ENCODE results near the gene C1QTNF3.
"Not testable (repeated sequence)": the region's sequence is repeated elsewhere in the genome, so short reads cannot be mapped to it uniquely, and the experiment has no call there.

C1QTNF3 gene

DNA sequence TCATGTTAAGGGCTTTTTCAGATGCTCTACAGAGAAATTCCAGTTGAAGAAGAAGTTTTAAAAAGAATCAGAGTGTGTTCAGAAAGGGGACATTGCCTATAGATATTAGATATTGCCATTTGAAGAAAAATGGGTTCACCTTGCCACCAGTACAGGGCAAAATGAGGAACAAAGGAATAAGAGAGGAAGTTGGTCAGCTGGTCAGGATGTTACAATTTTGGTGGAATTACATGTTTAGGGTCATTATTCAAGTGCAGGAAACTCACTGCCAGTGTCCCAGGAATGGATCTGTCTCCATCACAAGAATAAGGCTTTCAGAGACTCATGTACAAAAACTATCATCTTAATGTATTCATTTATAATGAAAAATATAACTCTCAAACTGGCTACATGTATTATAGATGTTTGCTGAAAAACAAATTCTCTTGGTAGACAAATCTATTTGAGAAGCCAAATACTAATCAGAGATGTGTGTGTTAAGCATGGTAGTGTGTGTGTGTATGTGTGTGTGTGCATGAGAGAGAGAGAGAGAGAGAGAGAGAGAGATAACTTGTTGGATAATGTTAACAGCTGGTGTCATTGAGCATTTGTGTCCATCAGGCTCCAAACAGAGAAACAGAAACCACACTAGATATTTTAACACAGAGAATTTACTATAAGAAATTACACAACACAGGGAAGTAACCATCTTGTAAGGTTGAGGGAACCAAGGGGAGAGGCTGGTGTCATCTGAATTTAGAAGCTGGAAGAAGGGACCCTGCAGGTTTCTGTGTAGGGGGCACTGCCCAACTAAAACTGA is 5.0 kb upstream of the C1QTNF3 start:
- DNase-seq: no peak

DNA sequence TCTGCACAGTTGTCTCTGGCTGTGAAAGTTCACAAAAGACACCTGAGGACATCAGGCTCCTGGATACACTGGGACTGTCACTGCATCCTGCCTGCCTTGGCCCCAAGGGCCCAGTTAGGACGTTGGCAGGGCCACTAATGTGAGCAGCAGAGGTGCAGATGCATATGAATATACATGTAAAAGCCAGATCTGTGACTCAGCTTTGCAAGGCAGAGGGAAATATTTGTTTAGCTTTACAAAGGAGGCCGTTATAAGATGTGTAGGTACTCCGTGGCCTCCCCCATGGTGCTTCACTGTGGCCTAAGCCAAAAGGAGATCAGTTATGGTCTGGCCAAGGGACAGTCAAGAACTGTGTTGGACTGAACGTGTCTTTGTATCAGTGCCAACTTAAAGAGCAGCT is 4.1 kb upstream of the C1QTNF3 start:
- no peak for DNase-seq

DNA sequence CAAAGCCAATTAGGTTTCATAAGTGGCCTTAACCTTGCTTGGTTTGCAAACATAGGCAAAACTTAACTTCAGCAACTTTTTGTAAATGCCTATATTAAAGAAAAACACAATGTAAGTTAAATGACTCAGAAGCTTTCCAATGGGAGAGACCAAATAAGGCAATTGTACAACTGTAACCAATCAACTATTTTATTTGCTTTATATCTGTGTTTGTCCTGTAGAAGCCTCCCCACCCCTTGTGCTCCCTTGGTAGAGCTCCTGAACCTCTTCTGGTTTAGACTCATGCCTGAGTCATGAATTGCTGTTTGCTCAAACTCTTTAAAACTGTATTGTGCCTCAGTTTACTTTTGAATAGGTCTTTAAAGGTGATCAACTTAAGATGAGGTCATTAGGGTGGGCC is 3.0 kb upstream of the C1QTNF3 start:
- DNase-seq: no peak

DNA sequence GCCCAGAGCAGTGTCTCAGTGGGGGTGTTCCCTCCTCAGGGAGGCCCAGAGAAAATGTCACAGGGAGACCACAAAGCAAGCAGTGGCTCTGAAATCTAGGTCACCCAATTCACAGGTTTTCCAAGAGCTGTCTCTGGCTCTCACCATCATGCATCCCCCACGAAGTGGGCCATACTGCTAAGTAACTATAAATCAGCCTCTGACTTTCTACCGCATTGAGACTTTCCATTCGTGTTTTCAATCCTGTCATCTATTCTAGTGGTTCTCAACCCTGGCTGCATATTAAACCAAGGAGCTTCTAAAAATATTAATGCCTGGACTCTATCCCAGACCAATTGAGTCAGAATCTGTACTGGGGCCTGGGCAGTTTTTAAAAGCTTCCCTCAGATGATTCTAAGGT is 2.0 kb upstream of the C1QTNF3 start:
- no peak for DNase-seq

DNA sequence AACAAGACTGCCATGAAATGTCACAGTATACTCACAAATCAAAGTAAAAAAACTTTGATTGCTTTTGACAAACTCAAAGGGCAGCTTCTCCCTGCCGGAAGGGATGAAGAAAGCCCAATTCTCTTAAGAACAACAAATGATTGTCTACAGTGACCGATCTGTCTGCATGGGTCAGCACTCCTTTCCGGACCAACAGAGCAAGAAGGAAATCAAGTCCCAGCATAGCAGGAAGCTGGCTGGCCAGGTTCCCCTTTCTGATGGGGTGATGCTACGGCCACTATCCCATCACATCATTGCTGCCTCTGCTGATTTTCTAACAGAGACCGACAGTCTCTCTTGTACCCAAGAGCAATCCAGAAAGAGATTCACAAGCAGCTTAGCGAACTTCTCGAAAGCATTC is 692 bp downstream of the C1QTNF3 start:
- no peak for DNase-seq

DNA sequence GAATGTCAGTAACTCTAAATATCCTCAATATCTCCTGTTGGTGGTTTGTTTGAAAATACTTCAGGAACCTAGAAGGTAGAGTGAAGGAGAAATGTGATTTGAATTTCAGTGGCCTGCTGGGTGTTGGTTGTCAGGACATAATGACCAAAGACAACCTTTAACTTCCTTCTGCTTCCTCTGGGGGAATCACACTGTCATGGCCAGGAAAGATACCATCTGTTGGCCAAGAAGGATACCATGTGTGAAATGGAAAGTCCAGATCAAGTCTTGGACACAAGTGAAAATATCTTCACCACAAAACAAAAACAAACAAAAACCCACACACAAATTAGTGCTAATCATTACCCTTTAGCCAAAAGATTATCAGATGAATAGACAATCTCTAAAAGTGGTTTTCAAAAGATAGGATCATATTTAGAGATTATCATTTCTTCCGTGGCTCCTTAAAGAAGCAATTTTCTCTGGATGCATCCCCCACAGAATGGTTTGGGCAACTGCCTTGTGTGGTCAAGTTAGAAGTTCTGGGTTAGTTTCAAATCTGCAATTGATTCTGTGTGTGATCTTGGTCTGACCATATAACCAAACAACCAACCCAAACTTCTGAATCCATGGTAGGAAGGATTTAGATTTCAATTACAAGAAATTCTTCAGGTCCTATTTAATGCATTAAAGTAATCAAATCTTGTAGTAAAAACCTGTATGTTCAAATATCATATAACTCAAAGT is 1.6 kb downstream of the C1QTNF3 start:
- no peak for DNase-seq

DNA sequence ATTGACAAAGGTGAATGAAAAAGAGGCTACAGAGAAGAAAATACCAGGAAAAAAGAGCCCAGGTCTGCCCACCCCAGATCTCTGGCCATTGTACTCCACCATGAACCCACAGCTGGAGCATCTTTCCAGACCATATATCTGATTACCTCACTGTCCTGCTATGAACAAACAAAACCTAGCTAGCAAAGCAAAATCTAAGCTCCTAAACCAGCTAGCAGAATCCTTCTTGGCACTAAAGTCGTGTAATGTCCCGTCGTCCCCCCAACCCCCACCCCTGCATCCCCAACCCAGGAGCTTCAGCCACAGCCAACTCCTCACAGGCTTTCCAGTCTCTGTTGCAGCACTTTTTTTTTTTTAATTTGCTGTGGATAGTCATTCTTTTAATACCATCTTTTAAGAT is 2.5 kb downstream of the C1QTNF3 start:
- DNase-seq: no peak

DNA sequence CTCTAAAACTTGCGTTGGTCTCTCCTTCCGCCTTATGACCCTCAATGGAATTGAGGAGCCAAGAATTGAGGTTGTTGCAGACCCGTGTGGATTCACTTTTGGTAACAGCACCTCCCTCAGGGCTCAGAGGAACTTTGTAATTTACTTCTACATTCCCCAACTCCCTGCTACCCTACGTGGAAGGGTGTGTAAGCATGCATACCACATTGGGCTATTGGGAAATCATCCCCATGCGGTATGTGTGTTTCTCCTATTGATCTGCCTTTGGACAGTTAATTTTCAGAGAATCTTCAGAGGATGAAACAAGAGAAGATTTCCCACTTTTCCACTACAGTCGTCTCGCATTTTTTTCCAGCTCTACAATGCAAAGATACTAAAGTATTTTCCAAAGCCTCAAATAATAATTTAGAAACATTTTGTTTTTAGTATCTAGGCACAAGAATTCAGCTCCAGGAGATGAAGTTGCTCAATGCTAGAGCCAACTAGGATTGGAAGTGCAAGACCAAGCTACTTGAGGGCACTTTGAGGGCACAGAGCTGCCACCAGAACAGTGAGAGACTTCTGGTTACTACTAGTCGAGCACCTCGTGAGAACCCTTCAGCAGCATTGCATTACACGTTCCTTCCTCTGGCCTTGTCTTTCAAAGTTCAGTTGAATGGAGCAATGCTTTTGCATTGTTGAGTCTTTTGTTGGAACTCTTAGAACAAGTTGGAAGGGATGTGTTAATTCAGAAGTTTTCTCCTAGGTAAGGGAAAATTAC is 3.4 kb downstream of the C1QTNF3 start:
- DNase-seq: no peak

DNA sequence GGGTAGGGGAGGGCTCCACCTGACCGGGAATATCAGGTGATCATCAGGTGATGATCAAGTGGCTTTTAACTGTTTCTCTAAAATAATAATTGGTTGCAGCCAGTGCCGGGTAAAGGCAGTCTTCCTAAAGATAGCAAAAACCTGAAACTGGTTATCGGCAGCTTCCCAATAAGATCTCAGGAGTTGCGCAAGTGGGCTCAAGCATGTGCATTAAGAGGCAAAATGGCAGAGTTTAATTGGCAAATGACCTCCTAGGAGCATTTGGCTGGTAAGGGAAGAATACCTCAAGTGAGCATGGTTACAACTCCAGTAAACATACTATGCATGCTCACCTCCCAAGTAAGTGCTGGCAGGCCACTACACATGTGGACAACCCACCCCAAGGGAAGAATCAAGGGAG is 4.2 kb downstream of the C1QTNF3 start:
- no peak for DNase-seq

DNA sequence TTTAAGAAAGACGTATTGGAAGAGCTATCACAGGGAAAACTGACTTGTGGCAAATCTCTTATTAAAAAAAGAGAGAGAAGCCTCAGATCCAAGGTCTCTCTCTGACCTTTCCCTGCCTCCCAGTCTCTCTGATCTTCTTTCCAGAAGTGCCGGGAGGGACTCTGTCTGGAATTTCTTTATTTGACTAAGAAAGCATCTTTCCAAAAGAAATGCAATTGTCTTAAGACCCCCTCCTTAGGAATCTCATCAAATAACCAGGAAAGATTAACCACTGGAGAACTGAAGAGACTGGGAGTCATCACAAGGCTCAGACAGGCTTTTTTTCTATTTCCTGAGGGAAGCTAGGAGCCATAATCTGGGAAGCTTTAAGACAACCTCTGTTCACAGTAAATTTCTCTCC is 4.6 kb downstream of the C1QTNF3 start:
- no peak for DNase-seq

DNA sequence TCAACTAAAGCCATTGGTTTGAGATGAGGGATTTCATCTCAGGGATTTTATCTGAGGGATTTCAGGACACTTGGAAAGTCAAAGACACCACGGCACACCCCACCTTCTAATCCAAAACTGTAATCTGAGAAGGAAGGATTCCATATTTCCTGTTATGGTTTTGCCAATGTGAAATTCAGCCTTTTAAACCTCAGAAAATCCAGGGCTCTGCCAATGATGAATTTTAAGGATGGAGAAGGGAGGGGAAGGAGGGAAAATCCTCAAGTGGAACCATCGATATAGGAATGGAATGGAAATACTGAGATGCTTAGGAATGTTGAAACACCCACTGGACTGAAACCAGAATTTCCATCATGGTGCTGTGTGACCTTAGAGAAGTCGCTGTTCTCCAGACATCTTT is 5.3 kb downstream of the C1QTNF3 start:
- DNase-seq: no peak

DNA sequence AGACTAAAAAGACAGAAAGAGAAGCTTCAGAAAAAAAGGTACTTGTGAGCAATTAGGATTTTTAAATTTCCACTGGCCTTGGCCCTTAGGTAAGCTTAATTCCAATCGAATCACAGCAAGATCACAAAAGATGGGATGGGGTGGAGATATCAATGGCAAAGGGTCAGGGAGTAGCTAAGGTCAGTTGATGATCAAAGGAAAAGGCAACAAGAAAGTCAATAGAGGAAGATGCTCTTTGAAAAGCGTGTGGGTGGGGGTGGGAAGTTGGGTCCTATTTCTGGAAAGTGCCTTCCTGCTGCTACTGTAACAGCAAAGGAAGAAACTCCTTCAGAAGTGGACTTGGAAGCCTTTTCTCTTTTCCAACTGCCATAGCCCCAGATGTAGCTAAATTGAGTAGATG is 7.3 kb downstream of the C1QTNF3 start:
- no peak for DNase-seq

DNA sequence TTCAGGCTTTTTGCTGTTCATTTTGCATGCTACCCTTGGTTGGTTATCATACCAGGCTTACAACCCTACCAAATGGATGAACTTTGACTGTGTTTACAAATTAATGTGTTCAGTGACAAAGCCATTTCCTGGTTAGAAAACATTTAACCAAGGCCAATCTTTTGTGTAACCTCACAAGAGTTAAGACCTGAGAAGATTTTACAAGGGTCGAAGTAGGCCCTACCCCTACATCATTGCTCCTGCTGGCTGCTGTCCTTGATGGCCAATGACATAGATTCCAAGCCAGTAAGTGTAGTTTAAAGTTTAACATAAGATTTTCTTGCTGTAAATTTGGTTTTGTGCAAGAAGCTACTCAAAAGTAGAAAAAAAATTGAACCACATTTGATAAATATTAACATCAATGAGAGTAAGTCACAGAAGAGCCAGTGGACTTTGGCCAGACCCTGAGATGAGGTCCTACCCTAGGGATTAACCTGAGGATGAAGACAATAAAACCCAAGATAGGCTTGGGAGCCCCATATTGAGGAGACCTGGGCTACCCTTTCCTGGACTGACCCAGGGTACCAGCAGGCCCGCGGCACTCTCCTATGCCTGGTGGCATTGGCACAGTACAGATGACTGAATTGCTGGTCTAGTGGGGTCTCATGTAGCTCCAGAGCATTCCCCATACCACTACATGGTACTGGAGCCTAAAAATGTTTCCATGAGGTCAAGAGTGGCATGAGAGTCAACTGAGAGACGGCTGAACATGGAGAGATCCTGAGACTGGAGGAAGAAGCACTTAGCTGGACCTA is 8.3 kb downstream of the C1QTNF3 start:
- no peak for DNase-seq

DNA sequence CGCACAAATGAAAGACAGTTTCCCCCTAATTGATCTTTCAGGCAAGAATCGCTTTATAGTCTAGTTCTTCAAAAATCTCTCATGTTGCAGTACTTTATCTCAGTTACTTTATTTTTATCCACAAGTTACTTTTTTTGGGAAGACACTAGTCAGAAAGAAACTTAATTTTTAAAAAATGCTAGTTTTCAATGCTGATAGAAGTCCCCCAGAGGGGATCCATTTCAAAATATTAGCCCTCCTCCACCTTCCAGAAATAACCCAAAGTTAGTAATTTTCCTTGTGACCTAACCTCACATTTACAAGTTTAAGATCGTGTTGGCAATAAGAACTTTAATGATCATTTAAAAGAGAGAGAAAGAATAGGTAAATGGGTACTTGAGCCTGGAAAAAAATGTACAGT is 11.0 kb downstream of the C1QTNF3 start:
- no peak for DNase-seq

DNA sequence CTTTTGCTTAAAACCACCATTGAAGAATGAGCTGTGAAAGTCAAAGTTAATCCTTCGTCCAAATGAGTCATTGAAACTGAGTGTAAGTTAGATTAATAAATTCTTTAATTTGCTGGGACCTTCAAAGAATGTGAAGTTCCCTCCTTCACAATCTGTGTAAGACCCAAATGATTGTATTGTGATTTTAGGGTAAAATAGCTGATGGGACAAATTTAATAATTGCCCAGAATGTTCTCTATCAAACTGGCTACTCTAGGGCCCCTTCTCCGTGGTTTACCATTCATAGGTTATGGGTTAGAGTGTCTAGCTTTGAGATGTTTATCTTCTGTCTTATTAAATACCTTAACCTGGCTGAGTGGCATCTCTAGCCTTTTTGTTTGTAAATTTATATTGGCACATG is 11.9 kb downstream of the C1QTNF3 start:
- DNase-seq: no peak

DNA sequence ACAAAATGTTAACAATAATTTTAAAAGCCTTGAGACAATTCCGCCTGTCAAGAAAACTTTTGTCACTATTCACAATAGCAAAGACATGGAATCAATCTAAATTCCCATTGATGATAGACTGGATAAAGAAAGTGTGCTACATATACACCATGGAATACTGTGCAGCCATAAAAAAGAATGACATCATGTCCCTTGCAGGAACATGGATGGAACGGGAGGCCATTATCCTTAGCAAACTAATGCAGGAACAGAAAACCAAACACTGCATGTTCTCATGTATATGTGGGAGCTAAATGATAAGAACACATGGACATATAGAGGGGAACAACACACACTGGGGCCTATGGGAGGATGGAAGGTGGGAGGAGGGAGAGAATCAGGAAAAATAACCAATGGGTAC is 12.4 kb downstream of the C1QTNF3 start:
- DNase-seq: not testable (repeated sequence)

DNA sequence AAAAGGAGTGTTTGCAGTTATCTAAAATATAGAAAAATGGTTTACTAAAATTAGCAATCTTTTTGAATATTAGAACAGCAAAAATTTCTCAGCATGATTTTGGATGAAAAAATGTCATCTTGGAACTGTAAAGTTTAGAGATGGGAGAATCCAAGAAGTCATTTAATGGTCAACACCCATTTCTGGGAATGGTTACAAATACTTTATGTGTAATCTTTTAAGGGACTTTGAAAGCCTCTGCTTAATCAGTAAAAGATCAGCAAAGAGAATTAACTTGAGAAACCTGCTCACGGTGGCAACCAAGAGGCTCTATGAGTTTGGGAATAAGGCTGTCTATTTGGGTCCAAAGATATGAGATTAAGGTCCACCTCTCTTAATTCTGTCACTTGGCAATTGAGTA is 13.0 kb downstream of the C1QTNF3 start:
- no peak for DNase-seq

DNA sequence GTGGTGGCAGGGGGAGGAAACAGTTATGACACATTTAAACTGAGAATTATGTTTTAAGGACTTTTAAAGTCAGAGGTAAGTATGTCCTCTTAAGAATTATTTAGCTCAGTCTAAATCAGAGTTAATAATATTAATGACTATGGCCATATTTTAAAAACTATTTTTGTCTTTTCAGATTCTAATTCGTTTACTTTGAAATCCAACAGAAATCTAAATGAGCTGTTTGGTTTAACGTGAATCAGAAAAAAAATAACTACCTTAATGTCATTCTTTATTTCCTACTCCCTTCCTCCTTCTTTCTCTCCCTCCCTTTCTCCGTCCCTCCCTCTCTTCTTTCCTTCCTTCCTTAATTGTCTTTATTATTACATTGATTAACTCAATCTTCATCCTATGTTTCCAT is 14.7 kb downstream of the C1QTNF3 start:
- DNase-seq: no peak

DNA sequence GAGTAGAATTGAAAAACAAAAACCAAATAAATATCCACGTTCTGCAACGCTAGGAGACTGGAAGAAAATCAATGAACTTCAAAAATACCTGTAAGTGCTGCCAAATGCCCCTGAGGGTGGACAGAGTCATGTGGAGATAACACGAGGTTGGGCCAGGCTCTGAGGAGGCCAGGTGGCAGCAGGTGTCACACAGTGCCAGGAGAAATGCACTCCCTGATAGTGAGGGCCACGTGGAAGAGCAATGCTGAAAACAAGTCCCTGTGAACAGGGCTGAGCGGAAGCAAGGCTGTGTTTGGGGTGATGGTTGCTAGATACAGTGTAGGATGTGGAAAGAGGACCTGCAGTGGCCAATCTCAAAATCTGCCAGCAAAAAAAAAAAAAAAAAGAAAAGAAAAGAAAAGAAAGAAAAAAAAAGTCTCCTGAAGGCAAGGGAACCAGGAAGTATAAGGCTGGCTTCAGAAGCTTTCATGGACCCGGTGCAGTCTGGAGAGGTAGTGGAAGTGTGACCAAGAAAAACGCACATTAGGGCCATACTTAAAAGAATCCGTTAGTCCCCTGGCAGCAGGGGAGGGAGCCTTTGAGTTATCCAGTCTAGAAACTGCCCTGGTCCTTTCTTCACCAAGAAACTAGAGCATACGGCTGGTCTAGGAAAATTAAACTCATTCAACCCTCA is 16.8 kb downstream of the C1QTNF3 start:
- no peak for DNase-seq

DNA sequence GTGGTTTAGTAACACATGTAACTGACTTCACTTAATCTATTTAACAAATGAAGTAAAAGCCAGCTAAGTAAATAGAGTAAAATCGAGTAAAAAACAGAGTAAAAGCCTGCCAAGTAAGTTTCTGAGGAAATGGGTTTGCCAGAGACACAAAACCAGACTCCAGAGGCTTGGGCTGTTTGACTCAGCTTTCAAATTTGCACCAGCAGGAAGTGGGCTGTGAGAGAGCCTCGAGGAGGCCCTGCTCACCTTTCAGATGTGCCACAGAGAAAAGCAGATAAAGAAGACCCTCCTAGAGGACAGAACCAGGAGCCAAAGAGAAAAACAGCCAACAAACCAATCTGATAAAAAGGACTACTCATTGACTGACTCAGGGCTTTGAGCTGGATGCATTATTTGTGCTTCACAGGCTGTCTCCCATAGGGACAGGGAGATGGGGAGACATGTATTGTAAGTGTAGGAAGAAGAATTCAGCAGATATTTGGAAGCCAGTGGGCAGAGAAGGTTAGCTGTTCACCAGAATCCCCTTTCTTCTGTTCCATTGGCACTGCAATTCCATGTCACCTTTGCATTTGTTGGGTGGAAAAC is 20.8 kb downstream of the C1QTNF3 start:
- no peak for DNase-seq

DNA sequence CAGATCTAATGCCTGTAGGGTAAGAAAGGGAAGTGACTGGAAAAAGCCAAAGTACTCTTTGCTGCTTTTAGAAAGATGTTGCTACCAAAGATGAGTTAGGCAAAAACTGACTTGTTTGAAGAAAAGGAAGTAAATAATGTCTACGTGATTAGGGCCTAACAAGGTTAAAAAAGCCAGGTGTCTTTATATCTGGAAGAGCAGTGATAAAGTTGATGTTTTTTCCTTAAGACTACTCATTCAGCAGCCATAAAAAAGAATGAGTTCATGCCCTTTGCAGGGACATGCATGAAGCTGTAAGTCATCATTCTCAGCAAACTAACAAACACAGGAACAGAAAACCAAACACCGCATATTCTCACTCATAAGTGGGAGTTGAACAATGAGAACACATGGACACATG is 21.7 kb downstream of the C1QTNF3 start:
- DNase-seq: no peak

DNA sequence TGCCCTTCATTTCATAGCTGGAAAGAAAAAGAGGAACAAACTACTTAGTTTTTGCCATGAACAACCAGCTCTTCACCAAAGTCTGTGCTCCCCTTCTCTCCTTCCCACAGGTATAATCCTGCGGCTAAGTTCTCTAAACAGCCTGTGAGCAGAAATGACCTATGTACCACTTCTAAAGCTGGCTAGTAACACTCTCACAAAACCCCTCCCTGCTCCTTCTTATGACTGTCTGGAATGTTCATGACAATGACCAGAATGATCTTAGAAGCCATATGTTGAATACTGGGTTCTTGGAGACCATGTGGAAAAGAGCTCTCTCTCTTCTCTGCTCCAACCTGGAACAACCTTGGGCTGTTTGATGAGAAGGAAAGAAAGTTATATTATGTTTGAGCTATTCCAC is 22.3 kb downstream of the C1QTNF3 start:
- no peak for DNase-seq
